Stimulated activated CD8-positive, alpha-beta memory T cell treated with anti-CD3 and anti-CD28 coated beads, Interleukin-2, amount 100 ng/mL, for 48 hours (primary cell): ENCODE measurements around the gene DYNLT1.

Experiments
- DNase-seq, 2 donors: peaks; one replicate each; pipeline ENCODE4 v3.0.0-alpha.2; 2020; ENCODE audit warnings: low read depth in 2 of 2

The DYNLT1 gene

GRCh38 chr6:158603261-158604047 lies 41.1 kb downstream of the DYNLT1 start:
- no peak for DNase-seq

DNA sequence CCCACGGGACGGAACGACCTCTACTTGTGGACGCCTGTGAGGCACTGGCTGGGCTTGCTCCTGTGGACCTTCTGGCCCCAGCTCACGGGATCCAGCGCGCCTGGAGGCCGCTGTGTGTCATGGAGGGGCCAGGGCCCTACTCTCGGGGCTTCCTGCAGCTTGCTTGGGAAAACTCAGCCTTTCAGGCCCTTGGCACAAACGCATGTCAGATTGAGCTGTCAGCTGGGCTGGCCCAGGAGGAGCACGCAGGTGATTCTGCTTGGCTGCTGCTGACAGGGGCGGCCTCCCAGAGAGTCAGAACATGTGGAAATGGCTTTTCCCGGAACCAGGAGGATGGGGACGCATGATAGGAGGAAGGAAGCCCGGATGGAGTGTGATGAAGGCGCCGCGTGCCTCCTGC lies 44.9 kb downstream of the DYNLT1 start:
- no peak for DNase-seq

DNA sequence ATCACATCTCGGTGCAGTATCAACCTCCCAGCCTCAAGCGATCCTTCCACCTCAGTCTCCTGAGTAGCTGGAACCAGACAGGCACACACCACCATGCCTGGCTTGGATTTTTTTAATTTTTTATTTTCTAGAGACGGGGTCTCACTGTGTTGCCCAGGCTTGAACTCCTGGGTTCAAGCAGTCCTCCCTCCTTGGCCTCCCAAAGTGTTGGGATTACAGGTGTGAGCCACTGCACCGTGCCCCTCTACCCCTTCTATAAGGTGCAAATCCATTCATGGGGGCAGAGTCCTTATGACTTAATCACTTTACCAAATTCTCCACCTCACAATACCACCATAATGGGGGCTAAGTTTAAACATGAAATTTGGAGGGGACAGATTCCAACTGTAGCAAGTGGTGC lies 47.0 kb downstream of the DYNLT1 start:
- DNase-seq = no peak

DNA sequence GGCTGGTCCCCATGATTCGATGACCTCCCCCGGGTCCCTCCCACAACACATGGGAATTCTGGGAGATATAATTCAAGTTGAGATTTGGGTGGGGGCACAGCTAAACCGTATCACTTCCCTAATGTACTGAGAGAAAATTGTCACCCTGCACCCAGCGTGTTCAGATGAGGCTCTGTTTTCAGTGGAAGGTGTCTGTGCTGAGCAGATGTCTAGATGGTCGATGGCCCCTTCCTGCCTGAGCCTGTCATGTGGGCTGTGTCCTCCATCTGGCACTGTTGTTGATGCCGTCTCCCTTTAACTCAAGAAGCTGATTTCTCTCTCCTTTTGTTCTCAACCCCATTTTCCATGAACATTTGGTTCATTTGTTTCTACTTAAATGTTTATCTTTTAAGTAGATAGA lies 47.7 kb downstream of the DYNLT1 start:
- no peak for DNase-seq

DNA sequence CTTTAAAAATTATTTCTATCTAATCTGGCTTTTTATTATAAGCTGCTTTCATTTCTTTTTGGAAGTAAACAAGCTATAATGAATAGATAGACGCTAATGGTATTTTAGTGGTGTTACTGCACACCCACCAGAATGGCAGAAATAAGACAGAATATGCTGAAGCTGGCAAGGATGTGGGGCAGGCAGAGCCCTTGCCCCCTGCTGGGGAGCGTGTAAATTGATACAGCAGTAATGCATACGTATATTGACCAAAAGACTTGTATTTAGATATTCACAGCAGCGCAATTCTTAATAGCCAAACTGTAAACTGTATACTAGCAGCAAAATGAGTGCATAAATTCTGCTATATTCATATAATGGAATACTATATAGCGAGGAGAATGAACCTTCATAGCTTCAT lies 49.3 kb downstream of the DYNLT1 start:
- DNase-seq = no peak

GRCh38 chr6:158593670-158594069 lies 50.9 kb downstream of the DYNLT1 start:
- DNase-seq = no peak

DNA sequence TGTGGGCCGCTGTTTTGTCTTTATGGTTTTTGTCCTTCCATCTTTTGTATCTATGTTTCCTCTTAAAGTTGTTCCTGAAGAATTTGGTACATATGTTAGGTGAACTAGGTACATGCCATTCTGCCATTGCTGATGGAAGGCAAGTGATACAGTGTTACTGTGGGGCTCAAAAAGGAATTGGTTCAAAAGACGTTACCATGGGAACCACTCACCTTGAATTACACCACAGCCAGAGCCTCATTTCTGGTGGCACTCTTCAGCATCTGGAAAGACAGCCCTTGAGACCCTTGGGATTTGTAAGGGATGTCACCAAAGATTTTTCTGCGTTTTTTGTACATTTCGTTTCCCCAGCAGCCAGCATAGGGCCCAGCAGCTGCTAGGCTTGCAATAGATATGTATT lies 52.7 kb downstream of the DYNLT1 start:
- no peak for DNase-seq

DNA sequence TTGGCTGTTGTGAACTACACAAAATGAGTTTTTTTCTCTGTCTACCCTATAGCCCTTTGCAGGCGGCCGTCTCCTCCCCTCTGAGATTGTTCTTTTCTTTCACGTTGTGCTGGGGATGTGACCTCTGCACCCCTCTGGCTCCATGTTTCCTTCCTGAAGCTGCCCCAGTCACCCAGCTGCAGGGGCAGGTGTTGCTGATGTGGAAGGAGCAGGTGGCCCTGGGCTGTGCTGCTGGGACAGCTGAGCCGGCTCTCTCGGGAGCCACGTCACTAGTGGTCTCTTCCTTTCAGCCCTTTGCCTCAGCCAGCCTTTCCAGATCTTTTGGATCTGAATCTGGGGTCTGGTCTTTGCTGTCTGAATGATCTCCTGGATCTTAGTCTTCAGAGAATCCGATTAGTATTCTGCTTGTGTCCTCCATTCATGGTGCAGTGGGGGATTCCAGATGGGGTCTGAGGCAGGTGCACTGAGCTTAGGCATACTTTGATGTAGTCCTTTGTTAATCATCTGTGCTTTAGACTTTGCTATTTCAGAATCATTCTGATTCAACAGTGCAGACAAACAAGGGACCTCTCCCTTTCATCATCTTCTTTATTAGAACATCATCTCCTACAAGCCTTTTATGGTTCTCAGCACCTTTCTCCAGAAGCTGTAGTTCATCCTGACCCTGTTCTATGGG lies 53.3 kb downstream of the DYNLT1 start:
- no peak for DNase-seq

DNA sequence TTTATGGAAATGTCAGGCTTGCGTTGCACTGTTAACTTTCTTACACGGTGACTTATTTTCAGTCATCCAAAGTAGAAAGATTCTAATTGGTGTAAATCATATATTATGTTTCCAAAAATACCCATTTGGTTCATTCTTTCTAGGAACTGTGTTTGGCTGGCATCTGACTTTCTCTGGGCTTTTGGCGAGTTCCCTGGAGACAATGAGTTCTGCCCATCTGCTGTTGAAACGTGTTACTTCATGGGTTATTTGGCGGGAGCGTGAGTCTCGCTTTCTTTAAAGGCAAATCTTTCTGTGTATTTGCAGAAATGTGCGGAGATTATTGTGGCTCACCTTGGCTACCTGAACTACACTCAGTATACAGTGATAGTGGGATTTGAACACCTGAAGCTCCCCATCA lies 55.2 kb downstream of the DYNLT1 start:
- no peak for DNase-seq

DNA sequence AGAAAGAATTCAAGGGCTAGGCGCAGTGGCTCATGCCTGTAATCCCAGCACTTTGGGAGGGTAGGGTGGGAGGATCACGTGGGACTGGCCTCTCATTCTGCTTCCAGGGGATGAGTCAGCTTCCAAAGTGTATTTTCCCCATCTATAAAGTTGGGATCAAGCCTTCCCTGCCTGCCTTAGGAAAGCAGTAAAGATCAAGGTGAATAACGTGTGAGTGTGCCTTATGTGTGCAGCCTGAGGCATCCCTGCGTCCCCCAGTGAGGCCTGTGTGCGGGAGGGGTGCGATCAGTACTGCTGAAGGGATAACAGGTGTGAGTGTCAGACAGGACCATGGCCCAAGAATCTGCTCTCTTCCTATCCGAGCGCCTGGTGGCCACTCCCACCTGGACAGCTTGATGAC lies 57.9 kb downstream of the DYNLT1 start:
- DNase-seq = no peak
